ENCODE results near the gene FCN1. TPM values are rescaled to one million over a fixed set of nuclear protein-coding genes. Genes with fewer than 3 reads are reported as not detected.

The FCN1 gene
- total RNA-seq, 1 donor from 2014 or later, result not detected

DNA sequence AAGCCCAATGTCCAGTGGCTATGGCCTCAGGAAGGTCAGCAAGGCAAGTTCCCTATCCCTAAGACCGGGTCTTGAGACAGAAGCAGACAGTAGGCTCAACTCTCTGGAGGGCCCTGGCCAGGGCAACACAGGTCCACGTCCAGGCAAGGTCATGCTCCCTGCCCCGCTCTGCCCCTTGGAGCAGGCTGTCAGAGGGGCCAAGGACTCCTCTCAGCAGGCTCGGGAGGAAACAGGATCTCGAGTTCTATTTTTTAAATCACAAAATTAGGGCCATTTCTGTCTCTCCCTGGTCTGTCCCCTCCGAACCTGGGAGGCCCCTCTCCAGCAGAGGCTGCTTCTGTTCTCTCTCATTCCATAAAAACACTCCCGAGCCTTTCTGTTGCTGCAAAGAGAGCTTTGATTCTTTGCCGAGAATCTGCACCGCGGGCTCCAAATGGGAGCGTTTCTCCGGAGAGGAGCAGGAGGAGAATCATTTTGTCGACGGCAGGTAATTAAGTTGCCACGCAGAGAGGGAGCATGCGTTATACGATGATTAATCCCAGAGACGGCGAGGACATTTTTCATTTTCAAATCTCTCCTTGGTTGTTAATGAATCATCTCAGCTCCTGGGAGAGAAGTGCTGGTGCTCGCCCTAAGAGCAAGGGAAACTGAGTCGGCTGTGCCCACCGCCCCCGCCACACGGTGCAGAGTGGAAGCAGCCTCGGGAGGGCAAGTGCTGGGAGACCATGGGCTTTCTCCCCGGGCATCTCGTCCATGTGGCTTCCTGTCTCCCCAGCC lies 24.5 kb upstream of the FCN1 start:
- Mint-ChIP-seq H3K27ac (no peak overlapping the region), H3K9me3 (no peaks in the 10 kb centered on the region), H3K4me1 (peaks cover 21% of the 10 kb centered on the region), H3K27me3 (ENCODE audit: low read depth) (peaks cover 8% of the 10 kb centered on the region), H3K4me3 (no peak overlapping the region), H3K36me3 (no peaks in the 10 kb centered on the region)
- TF ChIP-seq, protein P1, sequence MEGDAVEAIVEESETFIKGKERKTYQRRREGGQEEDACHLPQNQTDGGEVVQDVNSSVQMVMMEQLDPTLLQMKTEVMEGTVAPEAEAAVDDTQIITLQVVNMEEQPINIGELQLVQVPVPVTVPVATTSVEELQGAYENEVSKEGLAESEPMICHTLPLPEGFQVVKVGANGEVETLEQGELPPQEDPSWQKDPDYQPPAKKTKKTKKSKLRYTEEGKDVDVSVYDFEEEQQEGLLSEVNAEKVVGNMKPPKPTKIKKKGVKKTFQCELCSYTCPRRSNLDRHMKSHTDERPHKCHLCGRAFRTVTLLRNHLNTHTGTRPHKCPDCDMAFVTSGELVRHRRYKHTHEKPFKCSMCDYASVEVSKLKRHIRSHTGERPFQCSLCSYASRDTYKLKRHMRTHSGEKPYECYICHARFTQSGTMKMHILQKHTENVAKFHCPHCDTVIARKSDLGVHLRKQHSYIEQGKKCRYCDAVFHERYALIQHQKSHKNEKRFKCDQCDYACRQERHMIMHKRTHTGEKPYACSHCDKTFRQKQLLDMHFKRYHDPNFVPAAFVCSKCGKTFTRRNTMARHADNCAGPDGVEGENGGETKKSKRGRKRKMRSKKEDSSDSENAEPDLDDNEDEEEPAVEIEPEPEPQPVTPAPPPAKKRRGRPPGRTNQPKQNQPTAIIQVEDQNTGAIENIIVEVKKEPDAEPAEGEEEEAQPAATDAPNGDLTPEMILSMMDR (IDR thresholded peaks at IDR 0.05; ENCODE audit: unreplicated experiment), result no peak
- DNase-seq (ENCODE audit: low spot score in 2 of 2, unreplicated experiment in 2 of 2), result no peak

DNA sequence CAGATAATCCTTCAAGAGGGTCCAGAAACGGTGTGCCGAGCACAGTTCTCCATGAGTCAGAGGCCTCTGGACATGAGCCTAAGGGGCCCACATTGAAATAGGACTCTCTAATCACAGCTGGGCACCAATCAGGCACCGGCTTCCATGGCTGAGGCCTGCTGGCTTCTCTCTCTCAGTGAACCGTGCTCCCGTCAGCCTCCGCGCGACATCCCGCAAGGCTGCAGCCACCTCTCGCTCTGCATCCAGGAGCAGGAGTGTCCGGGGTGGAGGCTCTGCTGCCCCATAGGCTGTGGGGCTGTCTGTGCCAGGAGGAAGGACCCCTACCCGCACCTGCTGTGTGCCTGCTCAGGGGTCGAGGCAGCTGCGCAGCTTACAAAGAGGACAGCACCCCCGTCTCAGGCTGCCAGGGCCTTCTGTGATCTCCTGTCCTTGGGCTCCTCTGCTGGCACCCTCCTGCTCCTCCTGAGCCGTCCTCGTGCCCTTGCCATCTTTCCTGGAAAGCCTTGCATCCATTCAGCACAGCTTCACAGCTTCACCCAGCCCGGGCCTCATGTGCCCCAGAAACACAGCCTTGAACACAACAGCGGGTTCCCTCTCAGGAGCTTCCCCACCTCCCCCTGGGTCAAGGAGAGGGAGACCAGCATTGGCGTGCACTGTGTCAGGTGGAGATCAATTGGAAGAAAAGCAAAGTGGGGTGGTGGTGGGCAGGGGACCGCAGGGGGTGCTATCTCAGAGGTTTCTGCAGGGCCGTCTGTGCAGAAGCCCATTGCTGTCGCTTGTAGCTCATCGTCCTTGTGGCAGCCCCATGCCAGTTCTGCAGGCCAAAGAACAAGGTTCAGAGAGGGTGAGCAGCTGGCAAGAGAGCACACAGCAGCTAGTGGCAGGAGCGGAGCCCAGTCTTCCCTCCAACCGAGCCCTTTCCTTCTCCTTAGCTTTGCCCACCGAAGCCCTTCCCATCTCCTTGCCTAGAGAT lies 22.8 kb upstream of the FCN1 start:
- Mint-ChIP-seq H3K9me3 (no peaks in the 10 kb centered on the region), H3K36me3 (no peaks in the 10 kb centered on the region), H3K4me1 (peaks cover 24% of the 10 kb centered on the region), H3K27ac (no peak overlapping the region), H3K4me3 (no peak overlapping the region), H3K27me3 (ENCODE audit: low read depth) (peaks cover 8% of the 10 kb centered on the region)
- no peak for DNase-seq (ENCODE audit: low spot score in 2 of 2, unreplicated experiment in 2 of 2)
- TF ChIP-seq, protein P1 (IDR thresholded peaks at IDR 0.05; ENCODE audit: unreplicated experiment), result no peak

DNA sequence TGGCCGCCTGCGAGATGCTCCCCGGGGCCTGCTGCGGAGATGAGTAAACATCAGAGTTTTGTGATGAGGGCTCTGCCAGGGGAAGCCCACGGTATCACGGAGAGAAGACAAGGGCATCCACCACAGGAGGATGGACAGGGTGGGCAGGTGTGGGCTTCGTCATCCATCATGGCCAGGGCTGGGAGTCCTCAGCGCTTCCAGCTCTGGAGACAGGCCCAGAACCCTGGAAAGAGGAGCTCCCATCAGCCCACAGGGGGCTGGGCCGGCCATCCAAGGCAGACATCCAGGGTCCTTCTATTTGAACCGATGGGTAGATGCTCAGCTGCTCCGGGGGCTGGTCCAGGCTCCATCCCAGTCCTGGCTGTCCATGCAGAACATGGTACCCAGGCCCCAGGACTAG lies 22.1 kb upstream of the FCN1 start:
- no peak overlapping the region for H3K4me3 Mint-ChIP-seq
- H3K36me3 Mint-ChIP-seq, result no peaks in the 10 kb centered on the region
- no peaks in the 10 kb centered on the region for H3K9me3 Mint-ChIP-seq
- peaks cover 30% of the 10 kb centered on the region for H3K4me1 Mint-ChIP-seq
- no peak for DNase-seq (ENCODE audit: low spot score in 2 of 2, unreplicated experiment in 2 of 2)
- no peak overlapping the region for H3K27ac Mint-ChIP-seq
- TF ChIP-seq, protein P1 (IDR thresholded peaks at IDR 0.05; ENCODE audit: unreplicated experiment), result no peak
- peaks cover 8% of the 10 kb centered on the region for H3K27me3 Mint-ChIP-seq (ENCODE audit: low read depth)

DNA sequence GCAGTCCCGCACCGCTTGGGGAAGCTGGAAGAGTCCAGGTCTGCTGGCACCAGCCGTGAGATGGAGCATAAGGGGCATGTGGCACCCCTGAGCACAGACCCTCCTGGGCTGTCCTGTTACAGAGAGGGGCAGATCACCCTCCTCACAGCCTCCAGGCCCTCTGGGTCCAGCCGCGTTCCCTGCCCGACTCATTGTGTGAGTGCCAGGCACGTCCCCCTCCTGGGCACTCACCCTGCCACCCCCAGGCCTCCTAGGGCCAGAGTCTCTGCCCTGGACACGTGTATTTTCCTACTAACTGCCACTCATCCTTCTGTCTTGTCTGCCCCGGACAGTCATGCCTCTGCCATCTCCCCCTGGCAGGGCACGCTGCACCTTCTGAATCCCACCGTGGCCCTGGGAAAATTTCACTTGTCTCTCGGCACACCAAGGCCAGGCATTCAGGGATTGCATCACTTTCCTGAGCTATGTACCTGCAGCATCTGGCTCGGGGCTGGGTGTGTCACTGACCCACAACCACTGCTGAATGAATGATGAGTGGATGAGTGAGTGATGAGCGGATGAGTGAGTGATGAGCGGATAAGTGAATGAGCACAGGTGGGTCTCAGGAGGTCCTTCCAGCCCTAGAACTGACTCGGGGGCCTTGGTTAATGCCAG lies 21.5 kb upstream of the FCN1 start:
- TF ChIP-seq, protein P1 (IDR thresholded peaks at IDR 0.05; ENCODE audit: unreplicated experiment), result no peak
- no peak for DNase-seq (ENCODE audit: low spot score in 2 of 2, unreplicated experiment in 2 of 2)
- peaks cover 25% of the 10 kb centered on the region for H3K4me1 Mint-ChIP-seq
- no peak overlapping the region for H3K4me3 Mint-ChIP-seq
- no peak overlapping the region for H3K27ac Mint-ChIP-seq
- H3K27me3 Mint-ChIP-seq (ENCODE audit: low read depth), result peaks cover 8% of the 10 kb centered on the region
- no peaks in the 10 kb centered on the region for H3K9me3 Mint-ChIP-seq
- no peaks in the 10 kb centered on the region for H3K36me3 Mint-ChIP-seq

DNA sequence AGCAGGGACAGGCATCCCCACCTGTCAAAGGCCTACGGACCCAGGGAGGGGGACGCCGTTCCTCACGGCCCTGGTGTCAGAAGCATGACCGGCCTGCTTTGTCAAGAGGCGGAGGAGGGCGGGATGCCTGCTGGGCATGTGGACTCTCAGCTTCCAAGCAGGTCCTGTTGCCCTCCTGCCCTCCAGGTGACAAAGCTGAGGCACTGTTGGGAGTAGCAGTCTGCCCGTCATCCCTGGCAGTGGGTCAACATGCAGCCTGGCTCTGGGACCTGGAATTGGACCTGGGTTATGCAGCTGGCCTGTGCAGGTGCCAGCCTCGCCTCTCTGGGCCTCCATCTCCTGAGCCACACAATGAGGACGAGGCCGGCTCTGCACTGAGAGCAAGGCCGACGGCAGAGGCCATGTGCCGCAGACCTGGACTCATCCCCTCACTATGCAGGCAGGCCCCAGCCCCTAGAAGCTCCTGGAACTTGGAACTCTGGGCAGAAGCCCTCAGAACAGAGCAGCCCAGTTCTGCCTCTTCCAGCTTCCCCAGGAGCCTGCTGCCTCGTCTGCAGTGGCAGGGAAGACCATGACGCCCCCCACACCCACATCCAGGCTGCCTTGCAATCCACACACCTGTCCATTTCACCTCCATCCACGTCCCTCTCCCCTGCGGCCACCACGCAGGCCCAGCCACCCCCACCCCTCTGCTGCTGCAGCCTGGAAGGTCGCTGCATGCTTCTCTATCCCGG lies 20.8 kb upstream of the FCN1 start:
- no peaks in the 10 kb centered on the region for H3K9me3 Mint-ChIP-seq
- no peaks in the 10 kb centered on the region for H3K36me3 Mint-ChIP-seq
- no peak for DNase-seq (ENCODE audit: low spot score in 2 of 2, unreplicated experiment in 2 of 2)
- H3K27ac Mint-ChIP-seq, result no peak overlapping the region
- TF ChIP-seq, protein P1 (IDR thresholded peaks at IDR 0.05; ENCODE audit: unreplicated experiment), result no peak
- peaks cover 23% of the 10 kb centered on the region for H3K4me1 Mint-ChIP-seq
- H3K4me3 Mint-ChIP-seq, result no peak overlapping the region
- H3K27me3 Mint-ChIP-seq (ENCODE audit: low read depth), result peaks cover 8% of the 10 kb centered on the region
